Stromal cell of bone marrow (primary cell): ENCODE measurements around the gene HCN4.

Source experiments
- DNase-seq: peaks from one replicate; pipeline ENCODE4 v3.0.0-alpha.2; 2012; ENCODE audit warnings: low read depth

The HCN4 gene

DNA sequence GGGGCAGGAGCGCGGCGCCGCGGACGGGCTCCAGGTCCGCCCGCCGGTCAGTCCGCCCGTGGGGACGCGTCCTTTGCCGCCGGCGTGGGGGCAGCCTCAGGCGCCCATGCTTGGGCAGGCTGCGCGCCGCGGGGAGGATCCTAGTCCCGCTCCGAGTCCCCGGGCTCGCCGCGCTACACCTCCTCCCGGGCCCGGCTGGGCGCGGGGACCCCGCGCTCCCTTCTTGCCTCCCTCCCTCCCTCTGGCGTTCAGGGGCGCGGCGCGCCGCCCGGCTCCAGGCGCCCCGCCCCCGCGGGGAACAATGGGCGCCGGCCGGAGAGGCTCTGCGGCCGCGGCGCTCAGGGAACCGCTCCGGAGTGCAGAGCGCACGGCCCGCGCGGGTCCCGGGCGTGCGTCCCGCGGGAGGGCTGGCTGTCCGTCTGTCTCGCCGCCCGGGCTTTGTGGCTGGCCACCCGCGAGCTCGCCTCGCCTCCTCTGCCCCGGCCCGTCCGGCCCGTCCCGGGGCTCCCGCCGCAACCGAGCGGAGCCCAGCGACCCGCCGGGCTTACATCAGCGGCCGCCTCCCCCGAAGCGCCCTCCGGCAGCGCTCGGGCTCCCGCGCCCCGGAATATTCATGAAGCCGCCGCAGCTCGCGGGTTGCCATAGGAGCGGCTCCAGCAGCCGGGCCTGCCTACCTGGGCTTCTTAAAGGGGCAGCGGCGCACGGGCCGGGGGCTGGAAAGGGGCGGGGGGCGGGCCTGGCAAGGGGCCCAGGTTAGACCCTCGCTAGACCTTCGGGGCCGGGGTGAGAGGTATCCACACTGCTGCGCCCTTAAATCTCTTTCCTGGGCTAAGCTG is at the start of gene HCN4:
HCN4 (minus strand) TSS at position 658 of the 836 bp plus-strand sequence. CDS start 688 bp downstream, outside the sequence.
- DNase-seq = no peak

DNA sequence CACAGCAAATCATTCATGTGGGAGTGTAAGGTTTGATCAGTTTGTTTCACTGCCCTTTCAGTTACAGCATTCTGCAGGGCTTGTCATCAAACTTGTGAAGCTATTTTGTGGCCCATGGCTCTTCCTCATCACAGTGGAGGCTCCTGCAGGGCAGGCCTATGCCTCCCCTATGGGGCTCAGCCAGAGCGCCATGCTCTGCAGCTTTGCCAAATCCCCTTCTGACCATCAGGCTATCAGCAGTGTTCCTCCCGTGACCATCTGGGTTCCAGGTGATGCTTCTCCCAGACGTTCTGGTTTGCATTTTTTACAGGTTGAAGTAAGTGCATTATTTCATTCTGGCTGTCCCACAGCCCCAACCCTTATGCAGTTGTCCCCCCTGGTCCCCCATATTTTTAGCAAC is 46.1 kb upstream of the HCN4 start:
- DNase-seq = no peak

DNA sequence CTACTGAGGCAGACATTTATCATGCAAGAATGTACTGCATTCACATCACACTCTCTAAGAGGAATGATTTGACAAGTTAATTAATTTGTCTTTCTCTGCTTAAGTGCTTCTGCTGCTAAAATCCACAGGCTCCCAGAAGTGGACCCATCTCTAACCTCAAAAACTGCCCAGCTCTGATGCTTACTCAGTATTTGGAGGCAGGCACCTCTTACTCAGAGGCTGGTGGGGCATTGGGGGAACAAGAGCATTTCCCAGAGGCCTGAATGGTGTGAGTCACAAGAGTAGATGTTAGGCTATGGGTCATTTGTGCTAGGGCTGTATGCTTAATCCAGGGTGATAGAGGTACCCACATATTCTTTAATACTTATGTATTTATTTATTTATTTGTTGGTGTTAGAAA is 34.4 kb upstream of the HCN4 start:
- DNase-seq = peak; percentile 63

DNA sequence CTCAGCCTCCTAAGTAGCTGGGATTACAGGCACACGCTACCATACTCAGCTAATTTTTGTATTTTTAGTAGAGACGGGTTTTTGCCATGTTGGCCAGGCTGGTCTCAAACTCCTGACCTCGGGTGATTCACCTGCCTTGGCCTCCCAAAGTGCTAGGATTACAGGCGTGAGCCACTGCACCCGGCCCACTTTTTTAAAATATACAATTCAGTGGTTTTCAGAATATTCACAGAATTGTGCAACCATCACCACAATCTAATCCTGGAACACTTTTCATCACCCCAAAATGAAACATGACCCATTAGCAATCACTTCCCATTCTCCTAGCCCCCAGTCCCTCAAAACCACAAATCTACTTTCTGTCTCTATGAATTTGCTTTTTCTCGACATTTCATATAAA is 31.5 kb upstream of the HCN4 start:
- peak; percentile 53 for DNase-seq

DNA sequence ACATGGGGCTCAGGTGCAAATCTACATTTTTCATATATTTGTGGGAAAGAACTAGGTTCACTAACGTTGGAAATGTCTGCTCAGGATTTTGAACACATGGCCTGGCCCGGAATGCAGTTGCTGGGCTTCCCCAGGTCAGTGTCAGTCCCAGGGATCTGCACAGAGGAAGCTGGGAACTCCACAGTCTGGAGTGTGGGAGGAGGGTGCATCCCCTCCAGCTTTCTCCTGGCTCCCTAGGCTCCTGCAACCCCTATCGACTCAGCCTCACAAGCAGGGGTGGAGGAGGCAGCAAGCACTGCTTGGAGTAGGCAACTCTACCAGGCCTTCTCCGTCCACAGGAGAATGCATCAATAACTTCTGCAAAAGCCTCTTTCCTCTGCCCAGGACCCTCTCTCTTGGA is 30.1 kb upstream of the HCN4 start:
- DNase-seq = no peak

DNA sequence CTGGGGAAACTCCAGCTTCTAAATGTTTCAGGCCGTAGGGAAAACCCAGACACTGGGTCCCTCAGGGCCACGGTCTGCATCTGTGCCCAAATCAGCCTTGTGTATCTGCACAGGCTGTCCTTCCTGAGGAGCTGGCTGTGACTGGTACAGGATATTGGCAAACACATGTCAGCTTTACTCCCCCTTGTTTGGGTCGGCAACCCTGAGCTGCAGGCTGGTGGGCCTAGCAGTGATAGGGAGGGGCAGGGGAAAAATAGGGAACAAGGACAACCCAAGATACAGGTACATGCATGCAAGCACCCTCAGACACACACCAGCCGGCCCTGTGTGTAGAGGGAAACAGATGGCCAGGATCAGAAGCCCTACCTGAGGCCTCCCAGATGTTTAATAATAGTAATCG is 28.7 kb upstream of the HCN4 start:
- DNase-seq = no peak

DNA sequence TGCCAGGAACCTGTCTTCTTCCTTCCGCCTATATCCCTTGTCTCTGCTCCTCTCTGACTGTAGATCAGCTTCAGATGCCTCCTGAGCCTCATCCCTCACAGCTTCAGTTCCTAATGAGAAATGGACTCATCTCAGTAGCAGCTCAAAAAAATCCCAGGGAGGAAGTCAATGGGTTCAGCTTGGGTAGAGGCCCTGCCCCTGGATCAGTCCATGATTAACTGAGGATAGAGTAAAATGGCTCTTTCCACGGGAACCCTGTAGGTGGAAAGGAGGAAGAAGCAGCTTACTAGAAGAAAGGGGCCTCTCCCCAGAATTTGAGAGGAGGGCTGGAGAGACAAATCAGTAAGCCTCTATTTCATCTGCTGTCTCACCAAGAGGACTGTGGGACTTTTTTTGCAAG is 26.9 kb upstream of the HCN4 start:
- DNase-seq = no peak

DNA sequence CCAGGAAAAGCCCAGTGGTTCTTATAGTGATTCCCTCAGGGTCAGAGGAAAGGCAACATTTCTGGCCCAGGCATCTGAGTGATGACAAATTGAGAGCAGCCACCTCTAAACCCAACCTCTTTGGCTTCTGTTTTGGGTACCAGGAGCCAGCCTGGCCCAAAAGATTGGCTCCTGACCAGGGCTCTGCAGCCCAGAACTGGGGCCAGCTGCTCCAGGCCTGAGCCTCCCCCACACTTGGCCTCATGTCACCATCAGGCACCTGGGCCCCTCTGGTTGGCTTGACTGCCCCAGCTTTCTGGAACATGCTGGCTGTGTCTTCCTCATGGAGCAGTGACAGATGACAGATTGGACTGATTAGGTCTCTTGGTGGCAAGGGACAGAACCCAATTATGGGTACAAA is 26.0 kb upstream of the HCN4 start:
- DNase-seq = no peak

DNA sequence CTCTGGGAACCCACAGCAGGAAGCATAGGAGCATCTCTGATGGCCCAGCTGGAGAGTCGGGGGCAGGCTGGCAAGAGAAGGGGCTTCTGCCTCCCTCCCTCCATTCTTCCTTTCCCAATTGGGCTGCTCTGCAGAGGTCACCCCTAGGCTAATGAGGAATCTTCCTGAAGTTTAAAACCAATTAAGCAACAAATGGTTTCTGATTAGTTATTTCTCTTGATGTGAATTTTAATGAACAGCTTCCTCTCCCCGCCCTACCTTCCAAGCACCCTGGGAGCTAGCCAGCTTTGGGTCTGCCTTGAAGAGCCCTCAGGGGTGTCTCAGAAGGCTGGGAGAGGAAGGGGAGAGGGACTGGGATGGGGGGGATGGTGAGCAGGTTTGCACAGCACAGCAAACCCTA is 24.6 kb upstream of the HCN4 start:
- no peak for DNase-seq

DNA sequence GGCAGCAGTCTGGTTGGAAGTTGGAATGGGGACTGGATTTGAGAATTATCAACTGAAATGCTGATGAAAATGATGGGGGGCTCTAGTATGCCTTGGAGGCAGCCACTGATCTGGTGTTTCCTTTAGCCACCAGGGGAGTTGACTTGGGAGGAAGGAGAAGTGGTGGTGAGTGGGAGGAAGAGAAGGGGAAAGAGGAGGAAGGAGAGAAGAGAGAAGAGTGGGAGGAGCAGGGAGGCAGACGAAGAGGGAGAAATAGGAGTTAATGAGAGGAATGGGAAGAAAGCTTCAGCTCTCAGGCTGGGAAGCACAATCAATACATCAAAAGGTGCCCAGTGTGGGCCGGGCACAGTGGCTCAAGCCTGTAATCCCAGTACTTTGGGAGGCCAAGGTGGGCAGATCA is 23.3 kb upstream of the HCN4 start:
- DNase-seq = no peak

DNA sequence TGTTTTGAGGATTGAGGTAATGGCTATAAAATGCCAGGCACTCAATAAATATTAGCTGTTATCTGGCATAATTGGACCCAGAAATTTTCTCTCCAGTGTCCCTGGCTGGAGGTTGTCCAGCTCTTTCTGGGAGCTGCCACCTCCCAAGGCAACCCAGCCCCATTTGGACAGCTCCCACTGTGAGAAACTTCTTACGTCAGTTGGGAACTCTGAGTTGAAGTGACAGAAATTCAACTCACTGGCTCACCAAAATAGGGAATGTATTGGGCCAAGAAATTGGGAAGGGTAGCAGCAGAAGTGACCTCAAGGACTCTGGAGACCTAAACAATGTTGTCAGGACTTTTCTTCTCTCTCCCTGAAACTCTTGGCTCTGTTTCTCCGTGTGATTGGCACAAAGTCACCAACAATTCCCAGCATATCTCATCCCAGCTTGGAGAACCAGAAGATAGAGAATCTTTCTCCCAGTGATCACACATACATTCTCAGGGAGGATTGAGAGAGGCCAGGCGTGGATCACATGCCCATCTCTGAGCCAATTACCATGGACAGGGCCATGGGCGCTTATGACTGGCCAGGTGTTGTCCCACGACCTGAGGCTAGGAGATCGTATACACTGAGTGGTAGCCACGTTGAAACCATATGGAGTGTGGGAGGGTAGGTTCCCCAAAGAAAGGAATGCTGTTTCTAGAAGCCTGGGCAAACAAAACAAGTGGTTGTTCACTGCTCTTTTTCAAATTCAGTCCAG is 22.5 kb upstream of the HCN4 start:
- DNase-seq = no peak

DNA sequence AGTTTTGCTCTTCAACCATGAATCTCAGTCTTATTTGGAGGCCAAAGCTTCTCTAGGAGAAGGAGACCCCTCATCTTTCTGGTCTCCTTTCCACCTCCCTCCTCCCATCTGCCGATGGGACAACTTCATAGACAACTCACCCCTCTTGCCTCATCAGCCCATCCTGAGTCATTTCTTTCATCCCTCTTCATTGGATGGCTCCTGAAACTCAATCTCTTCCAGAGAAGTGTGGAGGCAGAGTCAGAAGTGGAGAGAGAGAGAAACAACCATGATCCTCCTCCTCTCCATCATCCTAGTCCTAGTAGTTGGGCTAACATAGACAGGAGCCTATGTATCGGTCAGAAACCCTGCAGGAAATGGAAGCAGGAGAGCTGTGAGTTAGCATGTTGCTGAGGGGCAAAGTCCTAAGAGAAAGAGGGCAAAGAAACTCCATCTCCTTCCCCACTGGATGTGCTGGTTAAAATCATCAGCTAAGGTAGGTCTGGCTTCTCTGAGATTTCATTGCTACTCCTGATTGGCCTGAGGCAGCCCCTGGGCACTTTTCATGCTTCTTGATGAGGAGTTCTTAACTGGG is 21.3 kb upstream of the HCN4 start:
- no peak for DNase-seq

DNA sequence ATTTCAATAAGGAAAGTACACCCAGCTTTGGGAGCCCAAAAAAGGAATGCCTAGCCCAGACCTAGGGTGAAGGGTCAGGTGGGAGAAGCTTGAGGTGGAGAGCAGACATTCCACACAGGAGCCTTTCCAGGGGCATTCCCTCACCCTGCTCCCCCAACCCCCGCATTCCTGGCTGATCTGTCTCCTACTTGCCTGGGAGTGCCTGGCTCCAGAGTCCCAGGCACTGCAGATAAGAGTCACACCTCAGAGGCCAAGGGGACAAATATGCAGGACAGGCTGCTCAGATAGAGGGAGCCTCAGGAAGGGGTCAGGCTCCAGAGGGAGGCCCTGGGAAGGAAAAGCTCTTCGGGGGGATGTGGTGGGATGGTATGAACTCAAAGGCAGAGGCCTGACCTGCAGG is 20.8 kb upstream of the HCN4 start:
- DNase-seq = no peak

DNA sequence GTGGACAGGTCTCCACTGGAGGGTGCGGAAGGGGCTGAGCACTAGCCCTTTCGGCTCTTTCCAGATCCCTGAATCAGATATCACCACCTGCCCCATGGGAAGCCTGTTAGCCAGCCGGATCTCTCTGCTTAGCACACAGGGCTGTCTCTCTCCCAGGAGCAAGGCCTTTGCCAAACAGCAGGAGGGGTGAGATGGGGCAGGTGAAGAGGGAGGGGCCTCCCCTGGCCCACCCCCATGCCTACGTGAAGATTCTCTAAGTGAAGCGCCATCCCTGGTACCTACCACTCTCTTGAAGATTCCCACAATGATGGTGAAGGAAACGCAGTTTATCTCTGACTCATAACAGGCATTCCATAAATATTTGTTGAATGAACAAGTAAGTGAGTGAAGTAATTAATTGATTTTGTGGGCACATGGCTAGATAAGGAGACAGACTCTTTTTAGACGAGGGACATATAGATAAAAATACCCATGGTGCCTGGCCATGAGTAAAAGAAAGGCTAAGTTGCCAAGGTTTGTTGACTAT is 19.6 kb upstream of the HCN4 start:
- DNase-seq = no peak

DNA sequence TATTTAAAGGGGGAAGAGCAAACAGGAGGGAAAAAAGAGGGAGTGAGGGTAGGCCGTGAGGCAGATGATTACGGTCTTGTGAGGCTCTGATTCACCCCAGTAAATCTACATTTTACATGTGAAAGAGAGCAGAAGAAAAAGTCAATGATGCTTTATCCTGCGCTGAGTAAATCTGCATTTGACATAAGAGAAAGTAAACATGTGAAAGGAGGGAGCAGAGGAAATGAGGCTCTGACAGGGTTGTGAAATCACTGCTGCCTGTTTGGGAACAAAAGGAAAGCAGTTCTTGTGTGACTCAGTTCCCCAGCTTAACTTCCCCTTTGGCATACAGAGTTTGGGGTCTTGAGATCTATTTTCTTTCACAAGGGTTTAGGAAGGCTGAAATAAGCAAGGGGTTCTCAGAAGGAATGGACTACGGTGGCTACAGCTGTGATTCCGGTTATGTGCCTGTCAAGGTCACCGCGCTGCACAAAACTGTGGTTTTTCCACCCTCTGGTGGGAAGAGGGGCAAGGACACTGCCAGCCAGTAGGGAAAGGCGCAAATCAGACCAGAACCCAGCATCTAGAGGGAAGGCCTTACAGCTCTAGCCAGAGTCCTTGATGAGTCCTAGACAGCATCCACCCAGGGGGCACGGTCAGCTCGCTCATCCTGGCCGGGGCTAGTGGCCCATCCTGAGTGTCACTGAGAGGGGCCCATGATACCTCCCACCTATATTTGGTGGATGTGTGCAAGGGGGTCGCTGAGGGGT is 18.9 kb upstream of the HCN4 start:
- DNase-seq = no peak

DNA sequence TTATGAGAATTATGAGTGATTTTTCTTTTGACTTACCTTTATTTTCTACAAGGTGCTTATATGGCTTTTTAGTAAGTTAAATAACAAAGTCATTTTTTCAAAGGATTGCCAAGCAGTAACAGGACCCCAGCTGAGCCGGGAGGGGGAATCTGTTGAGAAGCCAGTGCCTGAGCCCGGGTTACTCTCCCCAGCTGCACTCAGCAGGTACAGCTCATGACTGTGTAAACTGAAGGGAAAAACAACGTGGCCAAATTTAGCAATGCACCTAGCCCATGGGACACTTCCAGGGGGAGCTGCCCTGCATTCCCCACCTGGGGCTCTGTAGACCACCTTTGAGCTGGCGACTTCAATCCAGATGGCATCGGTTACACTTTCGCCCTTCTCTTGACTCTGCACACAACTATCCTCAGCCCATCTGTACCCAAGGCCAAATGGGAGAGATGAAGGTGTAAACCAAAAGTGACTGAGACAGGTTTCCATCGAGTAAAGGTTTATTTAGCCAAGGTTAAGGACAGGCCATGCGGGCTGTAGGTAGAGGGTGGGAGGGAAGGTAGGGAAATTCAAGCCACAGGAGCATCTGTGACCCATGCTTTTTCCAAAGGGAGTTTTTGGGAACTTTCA is 18.2 kb upstream of the HCN4 start:
- no peak for DNase-seq

DNA sequence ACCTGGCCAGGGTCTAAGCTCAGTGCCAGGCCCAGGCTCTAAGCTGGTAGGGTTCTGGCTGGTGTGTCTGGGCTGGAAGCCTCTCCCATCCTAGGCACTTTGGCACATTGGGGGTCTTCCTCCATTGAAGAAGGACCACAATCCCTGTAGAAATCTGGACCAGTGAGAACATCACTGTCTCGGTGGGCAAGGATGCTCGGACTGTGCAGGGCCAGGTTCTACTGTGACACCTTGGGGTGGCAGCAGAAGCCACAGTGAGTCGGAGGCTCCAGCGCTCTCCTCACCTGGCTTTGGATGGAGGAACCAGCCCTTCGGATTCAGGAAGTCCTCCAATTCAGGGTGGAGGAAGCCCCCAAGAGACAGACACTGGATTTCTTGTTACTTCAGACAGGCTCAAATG is 17.5 kb upstream of the HCN4 start:
- no peak for DNase-seq

DNA sequence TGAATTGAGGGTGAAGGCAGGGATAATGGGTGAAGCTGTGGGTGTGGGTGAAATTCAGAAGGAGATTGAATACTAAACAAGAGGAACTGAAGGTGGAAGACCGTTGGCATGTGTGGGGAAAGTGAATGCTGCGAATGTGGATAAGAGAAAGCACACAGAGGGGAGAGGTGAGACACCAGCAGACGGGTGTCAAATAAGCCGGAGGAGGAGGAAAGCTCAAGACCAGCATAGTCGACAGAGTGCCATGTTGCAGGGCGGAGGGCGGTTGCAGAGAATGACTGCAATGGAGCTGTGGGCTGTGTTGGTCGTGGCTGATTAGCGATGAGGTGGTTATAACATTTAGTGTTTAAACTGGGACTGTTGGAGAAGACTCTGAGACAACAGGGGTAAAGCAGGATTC is 16.4 kb upstream of the HCN4 start:
- no peak for DNase-seq

DNA sequence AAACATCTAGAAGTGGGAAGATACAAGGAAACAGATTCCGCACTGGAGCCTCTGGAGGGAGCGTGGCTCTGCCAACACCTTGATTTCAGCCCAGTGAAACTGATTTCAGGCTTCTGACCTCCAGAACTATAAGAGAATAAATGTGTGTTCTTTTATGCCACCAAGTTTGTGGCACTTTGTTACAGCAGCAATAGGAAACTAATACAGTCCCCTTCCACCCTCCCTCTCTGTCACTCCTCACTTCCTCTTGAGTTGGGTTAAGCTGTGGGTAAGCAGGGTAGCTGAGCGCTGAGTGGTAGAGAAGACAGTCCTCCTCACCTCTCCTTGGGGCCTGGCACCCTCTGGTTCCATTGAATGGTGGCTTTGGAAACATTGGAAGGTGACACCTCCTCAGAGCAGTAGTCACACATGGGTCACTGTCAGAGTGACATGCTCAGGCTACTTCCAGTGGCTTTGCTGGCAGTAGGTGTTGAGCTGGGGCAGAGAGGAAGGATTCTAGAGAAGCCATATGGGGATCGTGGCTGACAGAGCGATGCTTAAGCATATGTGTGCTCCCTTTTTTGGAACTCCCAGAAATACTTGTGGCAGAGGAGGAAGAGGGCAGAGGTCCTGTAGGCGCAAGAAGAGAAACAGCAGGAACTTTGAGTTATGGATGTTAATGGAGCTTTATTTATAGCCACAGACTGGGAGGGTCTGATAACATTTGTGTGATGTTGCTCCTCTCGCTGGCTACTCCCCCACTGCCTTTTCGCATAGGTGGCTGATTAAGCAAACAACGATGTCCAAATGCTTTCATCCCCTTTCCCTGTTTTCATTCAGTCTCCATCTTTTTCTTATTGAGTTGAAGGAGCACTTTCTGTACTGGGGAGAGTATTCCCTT is 14.8 kb upstream of the HCN4 start:
- DNase-seq = no peak

DNA sequence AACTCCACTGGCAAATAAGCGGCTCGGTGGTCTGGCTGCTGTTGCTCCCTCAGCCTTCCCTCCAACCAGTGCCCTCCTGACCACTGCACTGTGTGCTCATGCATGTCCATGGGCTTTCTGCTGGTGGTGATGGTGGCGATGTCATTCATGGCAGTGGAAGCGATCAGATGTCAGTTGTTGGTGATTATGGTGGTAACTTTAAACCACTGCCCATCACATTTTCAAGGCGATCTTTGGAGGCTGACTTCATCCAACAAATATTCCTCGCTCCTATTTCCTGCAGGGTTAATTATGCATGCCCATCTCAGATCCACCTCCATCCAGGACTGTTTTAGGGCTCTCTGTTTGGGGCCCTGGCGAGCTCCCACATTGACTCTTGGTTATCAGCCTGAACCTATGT is 13.4 kb upstream of the HCN4 start:
- DNase-seq = no peak

DNA sequence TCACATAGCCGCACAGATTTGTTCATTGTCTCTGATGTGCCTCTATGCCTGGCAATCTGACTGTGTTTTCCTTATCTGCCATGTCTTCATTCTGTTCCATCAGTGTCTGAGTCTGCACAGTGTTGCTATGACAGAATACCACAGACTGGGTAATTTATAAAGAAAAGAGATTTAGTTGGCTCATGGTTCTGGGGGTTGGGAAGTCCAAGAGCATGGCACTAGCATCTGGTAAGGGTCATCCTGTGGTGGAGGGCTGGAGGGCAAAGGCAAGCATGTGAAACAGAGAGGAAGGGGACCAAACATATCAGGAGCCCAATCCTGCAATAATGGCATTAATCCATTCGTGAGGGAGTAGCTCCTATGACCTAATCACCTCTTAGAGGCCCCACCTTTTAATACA is 11.9 kb upstream of the HCN4 start:
- no peak for DNase-seq
